Measurements from ENCODE around the gene NPHP4.
A peak's percentile ranks its signal among the peaks of the same experiment; 100 is the strongest.

NPHP4 gene

DNA sequence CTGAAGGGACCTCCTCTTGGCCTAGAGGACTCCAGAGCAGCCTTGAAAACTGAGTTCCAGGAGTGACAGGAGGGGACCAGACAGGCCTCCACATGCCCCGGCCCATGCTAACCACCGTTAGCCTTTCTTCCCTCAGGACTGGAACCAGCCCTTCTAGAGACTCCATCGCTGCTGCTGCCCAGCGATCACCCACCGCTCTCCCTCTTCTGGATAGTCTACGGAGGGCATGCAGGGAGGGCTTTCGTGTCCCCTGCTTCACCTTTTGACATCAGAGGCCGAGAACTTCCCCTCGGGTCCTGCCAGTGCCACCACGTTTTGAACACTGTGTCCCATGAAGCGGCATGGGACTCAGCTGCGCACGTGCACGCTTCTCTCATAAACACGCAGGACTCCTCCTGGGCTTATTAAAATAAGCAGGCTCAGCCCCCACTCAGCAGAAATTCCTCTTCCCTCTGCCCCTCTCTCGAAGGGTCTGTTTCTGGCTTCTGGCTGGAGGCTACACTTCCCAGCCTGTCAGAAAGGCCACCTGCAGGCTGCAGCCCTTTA lies 26.6 kb downstream of the NPHP4 start:
- no peak for DNase-seq (ENCODE audit: low spot score)
- POLR2A ChIA-PET (ENCODE audit: low non-redundant PET): no interaction called here
- CTCF ChIA-PET: no interaction called here
- TF ChIP-seq, protein P1, sequence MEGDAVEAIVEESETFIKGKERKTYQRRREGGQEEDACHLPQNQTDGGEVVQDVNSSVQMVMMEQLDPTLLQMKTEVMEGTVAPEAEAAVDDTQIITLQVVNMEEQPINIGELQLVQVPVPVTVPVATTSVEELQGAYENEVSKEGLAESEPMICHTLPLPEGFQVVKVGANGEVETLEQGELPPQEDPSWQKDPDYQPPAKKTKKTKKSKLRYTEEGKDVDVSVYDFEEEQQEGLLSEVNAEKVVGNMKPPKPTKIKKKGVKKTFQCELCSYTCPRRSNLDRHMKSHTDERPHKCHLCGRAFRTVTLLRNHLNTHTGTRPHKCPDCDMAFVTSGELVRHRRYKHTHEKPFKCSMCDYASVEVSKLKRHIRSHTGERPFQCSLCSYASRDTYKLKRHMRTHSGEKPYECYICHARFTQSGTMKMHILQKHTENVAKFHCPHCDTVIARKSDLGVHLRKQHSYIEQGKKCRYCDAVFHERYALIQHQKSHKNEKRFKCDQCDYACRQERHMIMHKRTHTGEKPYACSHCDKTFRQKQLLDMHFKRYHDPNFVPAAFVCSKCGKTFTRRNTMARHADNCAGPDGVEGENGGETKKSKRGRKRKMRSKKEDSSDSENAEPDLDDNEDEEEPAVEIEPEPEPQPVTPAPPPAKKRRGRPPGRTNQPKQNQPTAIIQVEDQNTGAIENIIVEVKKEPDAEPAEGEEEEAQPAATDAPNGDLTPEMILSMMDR (conservative IDR thresholded peaks at IDR 0.05; ENCODE audit: low read depth): no peak
- H3K27ac ChIP-seq: peak overlapping the region; percentile 28

DNA sequence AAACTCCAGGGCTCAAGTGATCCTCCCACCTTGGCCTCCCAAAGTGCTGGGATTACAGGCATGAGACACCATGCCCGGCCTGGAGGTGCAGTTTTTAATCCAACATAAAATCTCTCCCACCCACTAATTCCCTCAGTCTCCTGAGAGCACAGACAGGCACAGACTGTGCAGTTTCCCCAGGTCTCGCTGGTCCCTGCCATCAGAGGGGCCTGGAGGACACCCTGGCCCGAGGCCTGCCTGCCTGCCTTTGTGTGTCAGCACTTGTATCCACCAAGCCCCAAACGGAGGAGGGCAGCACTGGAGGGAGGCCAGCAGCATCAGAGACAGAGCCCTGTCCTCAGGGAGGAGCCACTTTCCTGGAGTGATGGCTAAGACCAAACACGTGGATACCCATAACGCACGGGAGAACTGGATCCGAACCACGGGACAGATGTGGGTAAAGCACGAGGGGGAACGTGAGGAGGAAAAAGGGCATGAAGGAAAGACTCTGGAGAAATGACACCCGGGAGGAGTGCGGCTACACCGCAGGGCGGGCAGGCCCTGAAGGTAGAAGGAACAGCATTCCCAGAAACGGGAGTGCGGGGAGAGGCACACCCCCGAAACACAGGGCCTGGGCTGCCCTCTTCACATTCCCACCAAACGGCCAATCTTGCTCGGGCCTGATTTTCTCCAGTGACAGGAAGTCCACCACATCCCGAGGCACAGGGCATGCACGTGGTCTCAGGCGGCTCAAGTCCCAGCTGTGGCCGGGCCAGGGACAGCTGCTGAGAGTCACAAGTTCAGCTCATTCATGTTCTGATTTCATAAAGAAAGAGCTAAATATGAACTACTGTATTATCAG lies 29.7 kb downstream of the NPHP4 start:
- POLR2A ChIA-PET (ENCODE audit: low non-redundant PET): no interaction called here
- CTCF ChIA-PET: no interaction called here
- 0 out of 2 replicates have a peak overlapping the region, but pooled peaks have one; percentile 2 for H3K27ac ChIP-seq
- DNase-seq (ENCODE audit: low spot score): no peak
- TF ChIP-seq, protein P1 (conservative IDR thresholded peaks at IDR 0.05; ENCODE audit: low read depth): no peak

DNA sequence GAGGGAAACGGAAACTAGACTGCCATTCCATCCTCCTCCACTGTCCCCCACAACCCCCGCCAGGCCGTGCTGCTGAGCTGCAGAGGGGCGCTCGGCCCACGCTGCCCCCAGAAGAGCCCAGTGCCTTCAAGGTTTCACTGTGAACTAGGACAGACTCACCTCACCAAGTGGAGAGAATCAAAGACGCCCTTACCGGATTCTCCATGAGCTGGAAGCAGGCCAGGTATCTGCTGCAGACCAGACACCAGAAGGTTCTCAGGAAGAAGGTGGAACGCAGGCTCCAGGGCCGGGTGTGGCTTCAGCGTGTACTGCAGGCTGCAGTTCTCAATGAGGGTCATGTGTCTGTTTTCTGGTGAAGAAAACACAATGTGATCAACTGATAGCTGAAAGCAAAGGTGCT lies 30.6 kb downstream of the NPHP4 start:
- DNase-seq (ENCODE audit: low spot score): no peak
- H3K27ac ChIP-seq: no peak overlapping the region
- ChIA-PET POLR2A (ENCODE audit: low non-redundant PET) (no interaction called here), CTCF (no interaction called here)
- TF ChIP-seq, protein P1 (conservative IDR thresholded peaks at IDR 0.05; ENCODE audit: low read depth): no peak

DNA sequence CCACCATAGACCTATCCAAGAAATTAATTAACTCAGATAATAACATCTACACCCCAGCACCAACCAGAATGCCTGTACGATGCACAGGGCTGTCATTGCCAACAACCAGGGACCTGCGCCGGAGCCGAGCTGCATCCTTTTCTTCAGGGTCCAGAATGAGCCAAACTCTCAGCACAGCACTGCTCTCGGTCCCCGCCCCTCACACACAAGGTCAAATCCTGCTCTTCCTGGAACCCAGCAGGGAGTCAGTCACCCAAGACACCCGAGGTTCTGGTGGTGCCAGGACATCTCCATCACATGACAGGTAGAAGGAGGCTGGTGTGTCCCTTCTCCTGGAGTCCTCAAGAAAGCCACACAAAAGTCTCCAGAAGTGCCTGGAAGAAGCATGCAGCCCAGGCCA lies 31.9 kb downstream of the NPHP4 start:
- ChIA-PET CTCF (no interaction called here), POLR2A (ENCODE audit: low non-redundant PET) (no interaction called here)
- H3K27ac ChIP-seq: no peak overlapping the region
- DNase-seq (ENCODE audit: low spot score): no peak
- TF ChIP-seq, protein P1 (conservative IDR thresholded peaks at IDR 0.05; ENCODE audit: low read depth): no peak

DNA sequence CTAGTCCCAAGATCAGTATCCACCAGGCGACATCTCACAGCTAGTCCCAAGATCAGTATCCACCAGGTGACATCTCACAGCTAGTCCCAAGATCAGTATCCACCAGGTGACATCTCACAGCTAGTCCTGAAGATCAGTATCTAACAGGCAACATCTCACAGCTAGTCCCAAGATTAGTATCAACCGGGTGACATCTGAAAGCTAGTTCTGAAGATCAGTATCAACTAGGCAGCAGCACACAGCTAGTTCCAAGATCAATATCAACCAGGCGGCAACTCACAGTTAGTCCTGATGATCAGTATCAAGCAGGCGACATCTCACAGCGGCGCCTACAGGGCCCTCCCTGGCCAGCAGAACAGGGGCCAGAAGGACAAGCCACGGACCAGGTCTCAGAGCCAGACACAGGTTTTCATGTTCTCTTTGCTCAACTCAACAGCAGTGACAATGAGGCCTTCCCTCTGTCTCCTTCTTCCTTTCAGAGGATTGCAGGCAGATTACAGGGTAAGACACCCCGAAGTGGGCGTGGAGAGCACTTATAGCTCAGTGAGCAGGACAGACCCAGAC lies 32.5 kb downstream of the NPHP4 start:
- TF ChIP-seq, protein P1 (conservative IDR thresholded peaks at IDR 0.05; ENCODE audit: low read depth): no peak
- ChIA-PET POLR2A (ENCODE audit: low non-redundant PET) (no interaction called here), CTCF (no interaction called here)
- no peak overlapping the region for H3K27ac ChIP-seq
- no peak for DNase-seq (ENCODE audit: low spot score)

DNA sequence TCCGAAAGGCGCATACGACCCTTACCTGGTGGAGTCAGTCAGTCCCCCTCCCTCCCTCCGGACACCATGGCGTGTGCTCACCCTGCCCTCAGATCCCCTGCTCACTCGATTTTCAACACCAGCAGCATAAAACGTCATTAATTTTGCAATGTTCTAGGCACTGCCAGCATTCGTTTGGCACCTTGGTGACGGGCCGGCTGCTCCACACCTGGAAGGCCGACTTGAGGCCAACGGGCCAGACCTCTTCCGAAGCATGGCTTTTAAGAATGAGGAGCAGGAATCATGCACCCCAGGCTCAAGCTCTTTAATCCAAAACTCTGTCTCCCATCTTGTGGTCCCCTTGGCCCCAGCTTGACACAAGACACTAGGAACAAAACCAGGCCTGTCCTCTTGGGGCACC lies 33.1 kb downstream of the NPHP4 start:
- POLR2A ChIA-PET (ENCODE audit: low non-redundant PET): no interaction called here
- no peak for DNase-seq (ENCODE audit: low spot score)
- H3K27ac ChIP-seq: no peak overlapping the region
- TF ChIP-seq, protein P1 (conservative IDR thresholded peaks at IDR 0.05; ENCODE audit: low read depth): no peak
- CTCF ChIA-PET: no interaction called here

All from RWPE1 (cell line).